IPS-NIHi11 (cell line): Measurements from ENCODE around the gene GADD45G.

Source experiments
- DNase-seq: peaks from one replicate; pipeline ENCODE4 v3.0.0; 2012; ENCODE audit warnings: mixed read lengths, low spot score

The GADD45G gene

GRCh38 chr9:89654025-89654662 lies 49.3 kb downstream of the GADD45G start:
- peak; percentile 43 for DNase-seq

GRCh38 chr9:89655056-89655989 lies 50.5 kb downstream of the GADD45G start:
- DNase-seq: no peak
